Spleen (tissue), 11 donors: ENCODE data around the gene TAOK1. TPM values are rescaled to one million over a fixed set of nuclear protein-coding genes. Genes with fewer than 3 reads are reported as not detected.
A peak's percentile ranks its signal among the peaks of the same experiment; 100 is the strongest.

Experiments
- DNase-seq: peaks from one replicate; pipeline ENCODE4 v3.0.0-alpha.2; 2020
- H3K27ac ChIP-seq, 8 donors: fragments of 200-600 bp; sonication (generic) in 7 of 8; 1 replicate in 4 of 8; 2 replicates in 4 of 8; pipeline versions ENCODE4 v1.5.0 to v1.8.0; 2016 to 2021; ENCODE audit warnings: inconsistent platforms in 4 of 8, mild to moderate bottlenecking in 4 of 8, moderate library complexity in 1 of 8
- H3K27me3 ChIP-seq, 7 donors: fragments of 200-600 bp; sonication (generic) in 6 of 7; replicated peaks in 1 of 7; 1 replicate in 4 of 7; 2 replicates in 3 of 7; pipeline versions ENCODE4 v1.5.0 to v1.8.0; 2016 to 2021; ENCODE audit warnings: inconsistent platforms in 3 of 7, mild to moderate bottlenecking in 1 of 7
- H3K36me3 ChIP-seq, 6 donors: fragments of 200-600 bp; sonication (generic) in 5 of 6; 1 replicate in 4 of 6; 2 replicates in 2 of 6; pipeline versions ENCODE4 v1.5.0 to v1.8.0; 2016 to 2021; ENCODE audit warnings: inconsistent platforms in 2 of 6
- H3K4me1 ChIP-seq, 6 donors: fragments of 200-600 bp; sonication (generic) in 5 of 6; 1 replicate in 3 of 6; 2 replicates in 3 of 6; pipeline versions ENCODE4 v1.5.0 to v1.8.0; 2016 to 2021; ENCODE audit warnings: inconsistent platforms in 3 of 6
- H3K4me3 ChIP-seq, 8 donors: fragments of 200-600 bp; sonication (generic) in 7 of 8; 1 replicate in 4 of 8; 2 replicates in 4 of 8; pipeline versions ENCODE4 v1.5.0 to v1.8.0; 2016 to 2021; ENCODE audit warnings: inconsistent platforms in 4 of 8, mild to moderate bottlenecking in 4 of 8, moderate library complexity in 2 of 8
- H3K9me3 ChIP-seq, 8 donors: fragments of 200-600 bp; sonication (generic) in 7 of 8; 1 replicate in 4 of 8; 2 replicates in 4 of 8; pipeline versions ENCODE4 v1.5.0 to v1.8.0; 2016 to 2021; ENCODE audit warnings: inconsistent platforms in 4 of 8
- CTCF ChIP-seq, 11 experiments: fragments of 200-600 bp in 7 of 11; fragments of 450-650 bp in 4 of 11; sonication (generic) in 4 of 11; IDR thresholded peaks in 8 of 11; conservative IDR thresholded peaks in 3 of 11; 1 replicate in 7 of 11; 2 replicates in 4 of 11; pipeline versions ENCODE4 v1.4.0 to v1.8.0; 2016 to 2021; ENCODE audit warnings: antibody characterized with exemption in 11 of 11, inconsistent platforms in 4 of 11, mild to moderate bottlenecking in 1 of 11
- POLR2A ChIP-seq, 3 donors: fragments of 450-650 bp; IDR thresholded peaks; one replicate each; pipeline ENCODE4 v1.5.1; 2017; ENCODE audit warnings: antibody characterized with exemption in 3 of 3, mild to moderate bottlenecking in 1 of 3
- POLR2AphosphoS5 ChIP-seq, 3 donors: sonication (generic); formaldehyde crosslinking; IDR thresholded peaks; one replicate each; pipeline ENCODE4 v1.5.1; 2017; ENCODE audit warnings: antibody characterized with exemption in 3 of 3
- WGBS, 5 donors: extraction: QIAGEN DNeasy Blood & Tissue Kit in 3 of 5; methylation state at CpG; one replicate each; pipeline versions ENCODE4 v1.1.5 to v1.1.7; 2013 to 2018; 5-methylcytosine and 5-hydroxymethylcytosine counted together
- intact Hi-C: fragments of 100-400 bp; cut with DNase I; formaldehyde crosslinking; loops from one replicate; pipeline ENCODE4 v1.15.0; 2023; ENCODE audit warnings: low total_unique reads
- polyA plus RNA-seq, 3 donors: library from polyadenylated mRNA; stranded (reverse); fragments of 200-250 nt; gene quantifications; one replicate each; pipeline ENCODE4 v1.2.1, GENCODE V29; 2013
- total RNA-seq, 7 donors: library from RNA; depleted of rRNA in 3 of 7; stranded (reverse); fragments of >200 nt in 3 of 7; fragmentation: NEBNext Ultra II Directional in 4 of 7; extraction: Animal tissue kit (Norgen Biotek cat#: 25700) in 4 of 7; gene quantifications; one replicate each; pipeline versions ENCODE4 v1.1.0 to v1.2.1, GENCODE V29; 2016 to 2021
- donor health status: healthy with polysubstance abuse.
- donor health status: DM: no; HTN: no; CAD: no; lungs with moderate emphysema.
- donor health status: DM: no; HTN: no; CAD: no.
- donor health status: Bipolar disorder and iron deficiency.
- donor health status: healthy.
- donor health status: DM: no; HTN: no; CAD: no.
- donor health status: DM: yes; HTN: yes; CAD: no.

TAOK1 gene
- total and polyA plus RNA-seq, 10 donors, result 5.1 to 88.5 (median 56.9) TPM

GRCh38 chr17:29579866-29580771 lies 190.0 kb downstream of the TAOK1 start:
- DNase-seq, result peak; percentile 96
- Histone ChIP-seq H3K27me3 (no peaks in the 10 kb centered on the region), H3K9me3 (no peaks in the 10 kb centered on the region), H3K36me3 (peaks cover 0 to 84% (median 62%) of the 10 kb centered on the region in 6 donors), H3K4me1 (peaks cover 20 to 60% (median 29%) of the 10 kb centered on the region in 6 donors), H3K4me3 (no peak overlapping the region), H3K27ac (peak overlapping the region in 3 of 8 donors; percentile 39 to 45 (median 40))
- 62 to 67% (median 64%) methylated on average over 12 to 15 of the region's 15 CpGs for WGBS, 5 donors
- TF ChIP-seq POLR2AphosphoS5 (IDR thresholded peaks at IDR 0.05) (peak; percentile 75 to 84 (median 78)), CTCF (IDR thresholded peaks at IDR 0.05 in 8 of 11, conservative IDR thresholded peaks at IDR 0.05 in 3 of 11) (peak; percentile 91 to 99 (median 94)), POLR2A (IDR thresholded peaks at IDR 0.05) (no peak)
- intact Hi-C loops, result no loop called here

GRCh38 chr17:29581583-29582253 lies 191.6 kb downstream of the TAOK1 start:
- Histone ChIP-seq H3K4me1 (peaks cover 27 to 65% (median 41%) of the 10 kb centered on the region in 6 donors), H3K27me3 (no peaks in the 10 kb centered on the region), H3K27ac (no peak overlapping the region), H3K36me3 (peaks cover 0 to 68% (median 47%) of the 10 kb centered on the region in 6 donors), H3K9me3 (no peaks in the 10 kb centered on the region), H3K4me3 (no peak overlapping the region)
- WGBS, 5 donors, result 88 to 96% (median 93%) methylated on average over 15 to 20 of the region's 20 CpGs
- intact Hi-C loops, result no loop called here
- TF ChIP-seq POLR2AphosphoS5 (IDR thresholded peaks at IDR 0.05), result no peak
- peak; percentile 76 for DNase-seq

GRCh38 chr17:29582254-29582765 lies 192.1 kb downstream of the TAOK1 start:
- WGBS, 5 donors, result 82 to 94% (median 89%) methylated on average over 10 of the region's 10 CpGs
- H3K36me3 ChIP-seq, result peaks cover 0 to 62% (median 42%) of the 10 kb centered on the region in 6 donors

More at GRCh38 chr17:29582254-29582765, 192.1 kb downstream of the TAOK1 start:
- Histone ChIP-seq H3K27ac (no peak overlapping the region), H3K4me3 (no peak overlapping the region), H3K9me3 (no peaks in the 10 kb centered on the region), H3K4me1 (peaks cover 31 to 68% (median 47%) of the 10 kb centered on the region in 6 donors), H3K27me3 (no peaks in the 10 kb centered on the region)
- peak; percentile 64 for DNase-seq
- TF ChIP-seq POLR2A (IDR thresholded peaks at IDR 0.05) (no peak), CTCF (IDR thresholded peaks at IDR 0.05 in 8 of 11, conservative IDR thresholded peaks at IDR 0.05 in 3 of 11) (no peak), POLR2AphosphoS5 (IDR thresholded peaks at IDR 0.05) (no peak)
- intact Hi-C loops, result no loop called here
